GM12878 (cell line): ENCODE measurements around the gene CDK5RAP3. TPM values are rescaled to one million over a fixed set of nuclear protein-coding genes. Genes with fewer than 3 reads are reported as not detected.

Source experiments
- BACH1 ChIP-seq: fragments of 450-650 bp; IDR thresholded peaks from 2 replicates; pipeline ENCODE4 v1.6.1; 2017; ENCODE audit warnings: mild to moderate bottlenecking, borderline replicate concordance
- CBX3 ChIP-seq: fragments of 200-600 bp; sonication (generic); IDR thresholded peaks from 2 replicates; pipeline ENCODE4 v1.6.1; 2016; ENCODE audit warnings: low read depth, borderline replicate concordance
- CREB1 ChIP-seq: IDR thresholded peaks from 2 replicates; pipeline ENCODE4 v1.6.1; 2012; ENCODE audit warnings: low read depth, mild to moderate bottlenecking, inconsistent platforms
- DPF2 ChIP-seq: fragments of 450-650 bp; IDR thresholded peaks from 2 replicates; pipeline ENCODE4 v1.6.1; 2017; ENCODE audit warnings: mild to moderate bottlenecking
- IRF4 ChIP-seq: IDR thresholded peaks from 2 replicates; pipeline ENCODE4 v1.6.1; 2011; ENCODE audit warnings: low read depth, low read length
- KLF5 ChIP-seq: fragments of 450-650 bp; IDR thresholded peaks from 2 replicates; pipeline ENCODE4 v1.6.1; 2014; ENCODE audit warnings: mild to moderate bottlenecking; ENCODE audit not compliant: partially characterized antibody
- MXI1 ChIP-seq: fragments of 150-350 bp; IDR thresholded peaks from 2 replicates; pipeline ENCODE4 v1.6.1; 2011; ENCODE audit warnings: low read depth, mild to moderate bottlenecking, inconsistent platforms, low read length, improper control_type of control experiment
- NBN ChIP-seq: fragments of 450-650 bp; IDR thresholded peaks from 2 replicates; pipeline ENCODE4 v1.6.1; 2016
- NFYA ChIP-seq: IDR thresholded peaks from 2 replicates; pipeline ENCODE4 v1.6.1; 2011; ENCODE audit warnings: low read depth, mild to moderate bottlenecking, low read length, improper control_type of control experiment, borderline replicate concordance
- NR2C2 ChIP-seq: IDR thresholded peaks from 2 replicates; pipeline ENCODE4 v1.6.1; 2011; ENCODE audit warnings: borderline replicate concordance, low read depth; ENCODE audit not compliant: control insufficient read depth, insufficient read length
- PAX8 ChIP-seq: fragments of 450-650 bp; IDR thresholded peaks from 2 replicates; pipeline ENCODE4 v1.6.1; 2017; ENCODE audit warnings: mild to moderate bottlenecking, moderate library complexity
- POLR2A ChIP-seq: IDR thresholded peaks from 2 replicates; pipeline ENCODE4 v1.6.1; 2011; ENCODE audit warnings: low read depth, mild to moderate bottlenecking, low read length
- POLR2AphosphoS2 ChIP-seq: IDR thresholded peaks from 2 replicates; pipeline ENCODE4 v1.6.1; 2011; ENCODE audit warnings: low read depth, mild to moderate bottlenecking, low read length, improper control_type of control experiment, moderate library complexity
- POLR2AphosphoS5 ChIP-seq: IDR thresholded peaks from 2 replicates; pipeline ENCODE4 v1.6.1; 2011; ENCODE audit warnings: mild to moderate bottlenecking, low read length, inconsistent platforms
- RB1 ChIP-seq: fragments of 450-650 bp; formaldehyde crosslinking; IDR thresholded peaks from 2 replicates; pipeline ENCODE4 v1.6.1; 2017; ENCODE audit warnings: mild to moderate bottlenecking, borderline replicate concordance
- SIX5 ChIP-seq: IDR thresholded peaks from 2 replicates; pipeline ENCODE4 v1.6.1; 2011; ENCODE audit warnings: mild to moderate bottlenecking, low read depth, low read length, moderate library complexity; ENCODE audit not compliant: severe bottlenecking
- SMAD1 ChIP-seq: fragments of 450-650 bp; IDR thresholded peaks from 2 replicates; pipeline ENCODE4 v1.6.1; 2018; ENCODE audit warnings: mild to moderate bottlenecking, low read depth; ENCODE audit not compliant: partially characterized antibody
- SRF ChIP-seq, 2 experiments: IDR thresholded peaks; 2 replicates each; pipeline ENCODE4 v1.6.1; 2011; ENCODE audit warnings: low read depth in 2 of 2, low read length in 2 of 2, mild to moderate bottlenecking in 1 of 2, moderate library complexity in 1 of 2
- ZNF207 ChIP-seq: fragments of 450-650 bp; IDR thresholded peaks from 2 replicates; pipeline ENCODE4 v1.6.1; 2014; ENCODE audit warnings: antibody characterized with exemption, mild to moderate bottlenecking, borderline replicate concordance
- polyA plus RNA-seq, 11 experiments: library from polyadenylated mRNA; depleted of rRNA in 4 of 11; unstranded in 6 of 11; stranded (reverse) in 5 of 11; fragments of >200 nt; fragmentation: Nextera tagmentation in 4 of 11; fragmentation: Illumina TruSeq in 1 of 11; extraction: Ambion mirVana in 4 of 11; extraction: Trizol in 1 of 11; gene quantifications; 1 replicate in 1 of 11; 2 replicates in 10 of 11; pipeline versions ENCODE4 v1.2.1 to v1.2.3, GENCODE V29; 2011 to 2016; ENCODE audit warnings: inconsistent platforms in 2 of 11, missing spikeins in 2 of 11, low read depth in 1 of 11
- total RNA-seq, 4 experiments: library from RNA; depleted of rRNA in 3 of 4; stranded (reverse); fragments of >200 nt in 3 of 4; fragmentation: Illumina TruSeq in 1 of 4; extraction: Trizol in 1 of 4; gene quantifications; 2 replicates each; pipeline versions ENCODE4 v1.2.1 to v1.2.3, GENCODE V29; 2013 to 2021
- TF ChIP-seq, protein P1 (sequence below): IDR thresholded peaks from 2 replicates; pipeline ENCODE4 v1.6.1; 2012; ENCODE audit warnings: low read depth, low read length, improper control_type of control experiment
- TF ChIP-seq, protein P2 (sequence below): IDR thresholded peaks from 2 replicates; pipeline ENCODE4 v1.6.1; 2011; ENCODE audit warnings: low read depth, low read length, improper control_type of control experiment, borderline replicate concordance
- TF ChIP-seq, protein P3 (sequence below): fragments of 450-650 bp; IDR thresholded peaks from 2 replicates; pipeline ENCODE4 v1.6.1; 2017; ENCODE audit warnings: mild to moderate bottlenecking
- TF ChIP-seq, protein P4 (sequence below): fragments of 150-350 bp; IDR thresholded peaks from 2 replicates; pipeline ENCODE4 v1.6.1; 2014; ENCODE audit warnings: mild to moderate bottlenecking, low read depth, low read length
- TF ChIP-seq, protein P5 (sequence below): IDR thresholded peaks from 2 replicates; pipeline ENCODE4 v1.6.1; 2011; ENCODE audit warnings: borderline replicate concordance, low read depth, mild to moderate bottlenecking, moderate library complexity, mixed read lengths, low read length; ENCODE audit not compliant: insufficient read depth; ENCODE audit errors: extremely low read length

The CDK5RAP3 gene
- total and polyA plus RNA-seq, 10 of the 15 experiments (the other 5 are each of a cell fraction or from before 2014, with no cell fraction given) = 69.4 to 237 (median 160) TPM

DNA sequence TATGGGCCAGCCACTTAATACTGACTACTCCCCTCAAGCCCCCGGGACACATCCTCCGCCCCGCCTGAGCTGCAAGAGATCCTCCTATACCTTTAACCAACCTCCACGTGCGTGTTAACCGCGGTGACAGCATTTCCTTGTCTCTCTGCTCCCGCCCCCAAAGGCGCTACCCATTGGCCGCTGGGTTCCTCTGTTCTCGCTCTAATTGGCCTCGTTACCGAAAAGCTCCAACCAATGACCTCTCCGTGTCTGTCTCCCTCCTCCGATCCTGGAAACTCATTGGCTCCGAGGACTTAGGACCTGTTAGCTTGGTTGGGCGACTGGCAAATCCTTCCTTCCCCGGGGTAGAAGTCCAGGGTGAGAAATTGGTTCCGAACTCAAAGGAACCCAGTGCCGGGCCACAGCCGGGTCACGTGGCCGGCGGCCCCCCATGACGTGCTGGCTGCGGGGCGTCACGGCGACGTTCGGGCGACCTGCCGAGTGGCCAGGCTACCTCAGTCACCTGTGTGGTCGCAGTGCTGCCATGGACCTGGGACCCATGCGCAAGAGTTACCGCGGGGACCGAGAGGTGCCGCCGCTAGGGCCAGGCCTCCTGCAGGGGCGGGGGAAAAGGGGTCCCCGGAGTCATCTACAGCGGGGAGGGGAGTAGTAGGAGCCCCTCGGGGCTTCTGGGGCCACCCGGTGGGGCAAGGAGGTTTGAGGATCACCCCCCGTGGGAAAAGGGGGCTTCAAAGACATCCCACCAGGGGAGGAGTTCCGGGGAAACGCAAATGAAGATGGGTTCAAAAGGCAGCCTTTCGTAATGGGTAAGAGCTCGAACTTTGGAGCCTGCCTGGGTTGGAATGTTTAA lies 29.4 kb upstream of the CDK5RAP3 start, which contains the start of gene PNPO (continued):
- peak; percentile 78 for TF ChIP-seq NFYA
- peak; percentile 53 for TF ChIP-seq POLR2AphosphoS5
- no peak; the same call in 1 of the 2 replicates for TF ChIP-seq DPF2
- TF ChIP-seq, protein P1, sequence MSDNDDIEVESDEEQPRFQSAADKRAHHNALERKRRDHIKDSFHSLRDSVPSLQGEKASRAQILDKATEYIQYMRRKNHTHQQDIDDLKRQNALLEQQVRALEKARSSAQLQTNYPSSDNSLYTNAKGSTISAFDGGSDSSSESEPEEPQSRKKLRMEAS = peak; percentile 98
- TF ChIP-seq NBN = 0 out of 2 replicates have a peak, but pooled peaks have one; percentile 75
- peak; percentile 79 for TF ChIP-seq POLR2A
- TF ChIP-seq KLF5 = no peak
- TF ChIP-seq CBX3 = no peak
- no peak; the same call in 1 of the 2 replicates for TF ChIP-seq IRF4
- TF ChIP-seq, protein P2, sequence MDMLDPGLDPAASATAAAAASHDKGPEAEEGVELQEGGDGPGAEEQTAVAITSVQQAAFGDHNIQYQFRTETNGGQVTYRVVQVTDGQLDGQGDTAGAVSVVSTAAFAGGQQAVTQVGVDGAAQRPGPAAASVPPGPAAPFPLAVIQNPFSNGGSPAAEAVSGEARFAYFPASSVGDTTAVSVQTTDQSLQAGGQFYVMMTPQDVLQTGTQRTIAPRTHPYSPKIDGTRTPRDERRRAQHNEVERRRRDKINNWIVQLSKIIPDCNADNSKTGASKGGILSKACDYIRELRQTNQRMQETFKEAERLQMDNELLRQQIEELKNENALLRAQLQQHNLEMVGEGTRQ = peak; percentile 12; the same call in 1 of the 2 replicates
- TF ChIP-seq SIX5 = no peak
- no peak for TF ChIP-seq SMAD1
- peak; percentile 99 for TF ChIP-seq MXI1
- TF ChIP-seq RB1 = no peak
- TF ChIP-seq PAX8 = no peak
- no peak for TF ChIP-seq POLR2AphosphoS2
- TF ChIP-seq BACH1 = 0 out of 2 replicates have a peak, but pooled peaks have one; percentile 17
- no peak for TF ChIP-seq SRF (IDR thresholded peaks at IDR 0.05; ENCODE audit: low read depth in 2 of 2, low read length in 2 of 2)
- TF ChIP-seq, protein P3, sequence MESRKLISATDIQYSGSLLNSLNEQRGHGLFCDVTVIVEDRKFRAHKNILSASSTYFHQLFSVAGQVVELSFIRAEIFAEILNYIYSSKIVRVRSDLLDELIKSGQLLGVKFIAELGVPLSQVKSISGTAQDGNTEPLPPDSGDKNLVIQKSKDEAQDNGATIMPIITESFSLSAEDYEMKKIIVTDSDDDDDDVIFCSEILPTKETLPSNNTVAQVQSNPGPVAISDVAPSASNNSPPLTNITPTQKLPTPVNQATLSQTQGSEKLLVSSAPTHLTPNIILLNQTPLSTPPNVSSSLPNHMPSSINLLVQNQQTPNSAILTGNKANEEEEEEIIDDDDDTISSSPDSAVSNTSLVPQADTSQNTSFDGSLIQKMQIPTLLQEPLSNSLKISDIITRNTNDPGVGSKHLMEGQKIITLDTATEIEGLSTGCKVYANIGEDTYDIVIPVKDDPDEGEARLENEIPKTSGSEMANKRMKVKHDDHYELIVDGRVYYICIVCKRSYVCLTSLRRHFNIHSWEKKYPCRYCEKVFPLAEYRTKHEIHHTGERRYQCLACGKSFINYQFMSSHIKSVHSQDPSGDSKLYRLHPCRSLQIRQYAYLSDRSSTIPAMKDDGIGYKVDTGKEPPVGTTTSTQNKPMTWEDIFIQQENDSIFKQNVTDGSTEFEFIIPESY = no peak
- no peak for TF ChIP-seq NR2C2
- TF ChIP-seq, protein P4, sequence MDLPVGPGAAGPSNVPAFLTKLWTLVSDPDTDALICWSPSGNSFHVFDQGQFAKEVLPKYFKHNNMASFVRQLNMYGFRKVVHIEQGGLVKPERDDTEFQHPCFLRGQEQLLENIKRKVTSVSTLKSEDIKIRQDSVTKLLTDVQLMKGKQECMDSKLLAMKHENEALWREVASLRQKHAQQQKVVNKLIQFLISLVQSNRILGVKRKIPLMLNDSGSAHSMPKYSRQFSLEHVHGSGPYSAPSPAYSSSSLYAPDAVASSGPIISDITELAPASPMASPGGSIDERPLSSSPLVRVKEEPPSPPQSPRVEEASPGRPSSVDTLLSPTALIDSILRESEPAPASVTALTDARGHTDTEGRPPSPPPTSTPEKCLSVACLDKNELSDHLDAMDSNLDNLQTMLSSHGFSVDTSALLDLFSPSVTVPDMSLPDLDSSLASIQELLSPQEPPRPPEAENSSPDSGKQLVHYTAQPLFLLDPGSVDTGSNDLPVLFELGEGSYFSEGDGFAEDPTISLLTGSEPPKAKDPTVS = no peak
- peak; percentile 64; the same call in 1 of the 2 replicates for TF ChIP-seq CREB1
- TF ChIP-seq, protein P5, sequence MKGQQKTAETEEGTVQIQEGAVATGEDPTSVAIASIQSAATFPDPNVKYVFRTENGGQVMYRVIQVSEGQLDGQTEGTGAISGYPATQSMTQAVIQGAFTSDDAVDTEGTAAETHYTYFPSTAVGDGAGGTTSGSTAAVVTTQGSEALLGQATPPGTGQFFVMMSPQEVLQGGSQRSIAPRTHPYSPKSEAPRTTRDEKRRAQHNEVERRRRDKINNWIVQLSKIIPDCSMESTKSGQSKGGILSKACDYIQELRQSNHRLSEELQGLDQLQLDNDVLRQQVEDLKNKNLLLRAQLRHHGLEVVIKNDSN = peak; percentile 84
- no peak for TF ChIP-seq ZNF207
